Hepatocyte (in vitro differentiated cells): ENCODE results near the gene ADAMTS2. TPM values are rescaled to one million over a fixed set of nuclear protein-coding genes. Genes with fewer than 3 reads are reported as not detected.

Experiments
- DNase-seq: peaks from one replicate; pipeline ENCODE4 v3.0.0-alpha.2; 2016; ENCODE audit warnings: low spot score
- H2AFZ ChIP-seq: fragments of 200-600 bp; sonication (generic); 2 replicates; pipeline ENCODE4 v1.6.0; 2016; ENCODE audit warnings: antibody characterized with exemption, mild to moderate bottlenecking
- H3K27ac ChIP-seq: fragments of 200-600 bp; sonication (generic); 2 replicates; pipeline ENCODE4 v1.5.1; 2016; ENCODE audit warnings: mild to moderate bottlenecking
- H3K27me3 ChIP-seq: fragments of 200-600 bp; sonication (generic); 2 replicates; pipeline ENCODE4 v1.6.1; 2016
- H3K36me3 ChIP-seq: fragments of 200-600 bp; sonication (generic); replicated peaks from 2 replicates; pipeline ENCODE4 v1.5.1; 2016; ENCODE audit warnings: low read depth; ENCODE audit not compliant: insufficient read depth
- H3K4me1 ChIP-seq: fragments of 200-600 bp; sonication (generic); 2 replicates; pipeline ENCODE4 v1.5.1; 2016; ENCODE audit warnings: mild to moderate bottlenecking, moderate library complexity; ENCODE audit not compliant: insufficient read depth
- H3K4me2 ChIP-seq: fragments of 200-600 bp; sonication (generic); 2 replicates; pipeline ENCODE4 v1.6.0; 2016
- H3K4me3 ChIP-seq: fragments of 200-600 bp; sonication (generic); 2 replicates; pipeline ENCODE4 v1.5.1; 2016; ENCODE audit warnings: mild to moderate bottlenecking
- H3K79me2 ChIP-seq: fragments of 200-600 bp; sonication (generic); 2 replicates; pipeline ENCODE4 v1.6.0; 2017; ENCODE audit warnings: mild to moderate bottlenecking
- H3K9me2 ChIP-seq: fragments of 200-600 bp; sonication (generic); replicated peaks from 2 replicates; pipeline ENCODE4 v1.6.0; 2017; ENCODE audit warnings: mild to moderate bottlenecking; ENCODE audit not compliant: insufficient read depth
- H3K9me3 ChIP-seq: fragments of 200-600 bp; sonication (generic); 2 replicates; pipeline ENCODE4 v1.5.1; 2016; ENCODE audit warnings: low read depth, mild to moderate bottlenecking
- H4K20me1 ChIP-seq: fragments of 200-600 bp; sonication (generic); 2 replicates; pipeline ENCODE4 v1.6.0; 2016; ENCODE audit warnings: mild to moderate bottlenecking; ENCODE audit not compliant: insufficient read depth, poor library complexity, severe bottlenecking
- CTCF ChIP-seq: fragments of 200-600 bp; sonication (generic); IDR thresholded peaks from 2 replicates; pipeline ENCODE4 v1.5.1; 2016; ENCODE audit warnings: antibody characterized with exemption, mild to moderate bottlenecking; ENCODE audit not compliant: poor library complexity
- EZH2 ChIP-seq: fragments of 200-600 bp; sonication (generic); IDR thresholded peaks from 2 replicates; pipeline ENCODE4 v1.6.1; 2016; ENCODE audit warnings: antibody characterized with exemption, mild to moderate bottlenecking, borderline replicate concordance
- EZH2phosphoT487 ChIP-seq: fragments of 200-600 bp; sonication (generic); IDR thresholded peaks from one replicate; pipeline ENCODE4 v1.6.1; 2018; ENCODE audit warnings: antibody characterized with exemption, mild to moderate bottlenecking, low read depth, moderate library complexity; ENCODE audit not compliant: unreplicated experiment, severe bottlenecking
- WGBS: methylation state at CpG from one replicate; pipeline ENCODE4 v1.1.6; 2016; ENCODE audit warnings: low lambda C conversion rate; ENCODE audit errors: missing lambda C conversion rate; 5-methylcytosine and 5-hydroxymethylcytosine counted together
- polyA plus RNA-seq: library from polyadenylated mRNA; unstranded; fragments of >200 nt; fragmentation: Nextera tagmentation; extraction: Ambion mirVana; gene quantifications from 2 replicates; pipeline ENCODE4 v1.2.1, GENCODE V29; 2016
- total RNA-seq: library from RNA; depleted of rRNA; stranded (reverse); fragments of >200 nt; gene quantifications from 2 replicates; pipeline ENCODE4 v1.2.3, GENCODE V29; 2014

Gene ADAMTS2
- total and polyA plus RNA-seq, 2 experiments from 2014 or later: 55.4 to 78.8 TPM

GRCh38 chr5:179123109-179123426 lies 222.2 kb downstream of the ADAMTS2 start:
- TF ChIP-seq CTCF (no peak), EZH2phosphoT487 (no peak), EZH2 (no peak)
- H3K9me3 ChIP-seq: no peaks in the 10 kb centered on the region
- H3K79me2 ChIP-seq: no peaks in the 10 kb centered on the region
- no peak overlapping the region for H2AFZ ChIP-seq
- WGBS: 80% methylated on average over 2 of the region's 2 CpGs
- H3K4me1 ChIP-seq: no peaks in the 10 kb centered on the region
- no peaks in the 10 kb centered on the region for H4K20me1 ChIP-seq
- H3K4me2 ChIP-seq: no peak overlapping the region
- no peaks in the 10 kb centered on the region for H3K9me2 ChIP-seq
- no peak overlapping the region for H3K27ac ChIP-seq
- no peak overlapping the region for H3K4me3 ChIP-seq
- no peaks in the 10 kb centered on the region for H3K36me3 ChIP-seq
- H3K27me3 ChIP-seq: no peaks in the 10 kb centered on the region
- no peak for DNase-seq

- no peak for DNase-seq
- H3K4me3 ChIP-seq: no peak overlapping the region
- 94% methylated on average over 19 of the region's 19 CpGs for WGBS
- H3K9me3 ChIP-seq: no peaks in the 10 kb centered on the region
- H3K4me1 ChIP-seq: no peaks in the 10 kb centered on the region
- no peak overlapping the region for H3K4me2 ChIP-seq
- no peak overlapping the region for H2AFZ ChIP-seq
- H3K27me3 ChIP-seq: no peaks in the 10 kb centered on the region
- no peaks in the 10 kb centered on the region for H3K36me3 ChIP-seq
- no peak for TF ChIP-seq EZH2
- no peak for TF ChIP-seq CTCF
- no peaks in the 10 kb centered on the region for H4K20me1 ChIP-seq
- no peaks in the 10 kb centered on the region for H3K79me2 ChIP-seq
- no peak overlapping the region for H3K27ac ChIP-seq
- H3K9me2 ChIP-seq: no peaks in the 10 kb centered on the region
These were observed 222.7 kb downstream of the ADAMTS2 start for GRCh38 chr5:179122411-179123108.

- DNase-seq: no peak
- H3K9me3 ChIP-seq: no peaks in the 10 kb centered on the region
- no peak overlapping the region for H3K27ac ChIP-seq
- H3K4me2 ChIP-seq: no peak overlapping the region
- no peaks in the 10 kb centered on the region for H4K20me1 ChIP-seq
- TF ChIP-seq CTCF (no peak), EZH2phosphoT487 (no peak), EZH2 (no peak)
- H3K9me2 ChIP-seq: no peaks in the 10 kb centered on the region
- H3K36me3 ChIP-seq: no peaks in the 10 kb centered on the region
- no peaks in the 10 kb centered on the region for H3K4me1 ChIP-seq
- no peaks in the 10 kb centered on the region for H3K27me3 ChIP-seq
- no peak overlapping the region for H3K4me3 ChIP-seq
- no peaks in the 10 kb centered on the region for H3K79me2 ChIP-seq
- no peak overlapping the region for H2AFZ ChIP-seq
- WGBS: 95% methylated on average over 24 of the region's 25 CpGs
These were observed 223.6 kb downstream of the ADAMTS2 start for GRCh38 chr5:179121667-179122111.
